Measurements from ENCODE around the gene OR6J1. TPM values are rescaled to one million over a fixed set of nuclear protein-coding genes. Genes with fewer than 3 reads are reported as not detected.

The OR6J1 gene
- total and polyA plus RNA-seq, 2 of the 8 experiments (the other 6 are each of a cell fraction or from before 2014, with no cell fraction given): not detected

DNA sequence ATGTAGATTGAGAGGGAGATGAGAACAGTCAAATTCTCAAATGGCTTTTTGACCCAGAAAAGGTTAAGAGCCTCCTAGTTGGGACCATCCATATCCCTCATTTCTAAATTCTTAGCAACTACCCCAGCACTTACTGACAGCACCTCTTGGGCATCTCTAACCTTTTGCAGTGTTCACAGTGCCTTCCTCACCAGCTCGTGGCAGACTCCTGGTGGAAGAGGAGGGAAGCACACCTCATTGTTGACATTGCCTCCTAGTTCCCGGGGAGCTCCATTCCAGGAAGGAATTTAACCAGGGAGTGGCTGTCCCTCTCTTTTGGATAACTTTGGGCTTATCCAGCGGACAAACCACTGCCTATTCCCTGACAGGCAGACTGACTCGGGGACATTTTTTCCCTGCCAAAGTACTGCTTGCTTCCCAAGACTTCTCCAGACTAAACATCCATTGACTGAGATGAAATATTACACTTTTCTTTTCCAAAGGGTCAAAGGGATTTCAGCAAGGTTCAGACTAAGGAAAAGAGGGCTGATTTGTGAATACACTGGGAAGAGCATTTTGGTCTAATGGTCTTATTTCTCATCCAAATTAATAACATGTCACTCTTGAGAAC is 9.0 kb upstream of the OR6J1 start:
- Histone ChIP-seq H3K4me3 (ENCODE audit: extremely low read depth in 1 of 4, insufficient read depth in 2 of 4, low read depth in 3 of 4, low read length in 4 of 4) (no peak overlapping the region), H3K4me2 (ENCODE audit: insufficient read depth in 1 of 2, low read depth in 2 of 2, low read length in 2 of 2) (no peak overlapping the region), H3K4me1 (replicated peaks in 1 of 4; ENCODE audit: control insufficient read depth in 3 of 4, insufficient read depth in 4 of 4, low read length in 3 of 4) (no peaks in the 10 kb centered on the region), H3K56ac (replicated peaks; ENCODE audit: insufficient read length, low read depth, low read length) (no peak overlapping the region), H2AFZ (ENCODE audit: low read length) (peak overlapping the region; percentile 52), H3K18ac (ENCODE audit: extremely low read depth, low read length) (no peak overlapping the region), H2BK12ac (ENCODE audit: low read depth, low read length) (no peak overlapping the region), H3K79me1 (ENCODE audit: low read depth, low read length) (no peaks in the 10 kb centered on the region), H3K14ac (ENCODE audit: insufficient read length) (no peak overlapping the region), H3K36me3 (ENCODE audit: control insufficient read depth in 2 of 4, insufficient read depth in 4 of 4, low read length in 3 of 4) (no peaks in the 10 kb centered on the region), H2AK5ac (ENCODE audit: low read depth, low read length) (no peak overlapping the region), H2BK15ac (ENCODE audit: low read length) (no peak overlapping the region), H3K23me2 (ENCODE audit: low read depth, low read length) (no peaks in the 10 kb centered on the region), H2BK20ac (ENCODE audit: low read length) (no peak overlapping the region), H2BK120ac (replicated peaks; ENCODE audit: low read depth, low read length) (no peak overlapping the region), H3K9me3 (ENCODE audit: insufficient read depth in 2 of 2, low read depth in 1 of 2, low read length in 1 of 2) (no peaks in the 10 kb centered on the region), H4K5ac (ENCODE audit: insufficient read length, low read depth, low read length) (no peak overlapping the region), H4K8ac (ENCODE audit: extremely low read depth, insufficient read depth, low read length) (no peak overlapping the region), H2BK5ac (ENCODE audit: low read depth, low read length) (no peak overlapping the region), H3K4ac (replicated peaks; ENCODE audit: insufficient read length, low read depth, low read length) (no peak overlapping the region), H4K20me1 (replicated peaks in 1 of 2; ENCODE audit: control insufficient read depth in 1 of 2, insufficient read depth in 2 of 2, low read length in 2 of 2) (no peaks in the 10 kb centered on the region), H3K23ac (ENCODE audit: insufficient read length) (no peak overlapping the region), H3K9ac (replicated peaks in 1 of 4; ENCODE audit: extremely low read depth in 1 of 4, low read depth in 3 of 4, low read length in 3 of 4) (no peak overlapping the region), H3K27ac (ENCODE audit: low read depth, low read length) (no peak overlapping the region), H4K91ac (replicated peaks; ENCODE audit: insufficient read length, low read length) (no peak overlapping the region), H3K79me2 (ENCODE audit: control insufficient read depth in 1 of 2, insufficient read depth in 2 of 2, low read length in 2 of 2) (no peaks in the 10 kb centered on the region), H3K27me3 (replicated peaks in 1 of 4; ENCODE audit: control insufficient read depth in 3 of 4, extremely low read depth in 1 of 4, insufficient read depth in 3 of 4, low read length in 3 of 4) (0 out of 7 replicates have a peak, but pooled peaks cover 0 to 2% (median 0%) of the 10 kb centered on the region in 4 experiments)
- CTCF ChIA-PET (ENCODE audit: partially characterized antibody): interaction anchor here (0.6 to 6.7 kb wide), 39 partner anchors 9 to 268 kb away, joined by 3 to 78 read pairs (median 4); partner anchors contain the start of genes ABHD4, DAD1, OR6J1 and SLC7A7
- DNase-seq (ENCODE audit: low read depth in 1 of 2, low spot score in 2 of 2): peak; percentile 62 to 84
- 24% methylated on average over 4 of the region's 4 CpGs; no CpG with 5 or more reads in 1 of the 2 experiments for WGBS, 2 experiments (ENCODE audit: extremely low coverage in 1 of 2, insufficient coverage in 1 of 2, insufficient read length in 1 of 2, insufficient replicate concordance in 2 of 2, low coverage in 1 of 2, low lambda C conversion rate in 2 of 2, missing lambda C conversion rate in 1 of 2)
- POLR2A ChIA-PET (ENCODE audit: partially characterized antibody): interaction anchor here (1.0 to 1.5 kb wide), 3 partner anchors 81 to 98 kb away, joined by 3 to 4 read pairs (median 3); no protein-coding TSS in a partner anchor
- peak; percentile 94 for FAIRE-seq
- TF ChIP-seq SP1 (IDR thresholded peaks at IDR 0.05; ENCODE audit: low read depth, low read length): 0 out of 2 replicates have a peak, but pooled peaks have one; percentile 47
- TF ChIP-seq TAF1 (IDR thresholded peaks at IDR 0.05; ENCODE audit: low read depth, low read length): no peak
- TF ChIP-seq CBX5 (IDR thresholded peaks at IDR 0.05; ENCODE audit: low read depth, low read length): no peak
- peak; percentile 30 to 65; a peak in 1 of 4 replicates for TF ChIP-seq SIN3A (conservative IDR thresholded peaks at IDR 0.05 in 1 of 2, IDR thresholded peaks at IDR 0.05 in 1 of 2; ENCODE audit: low read depth in 1 of 2, low read length in 2 of 2)
- TF ChIP-seq, protein P1, sequence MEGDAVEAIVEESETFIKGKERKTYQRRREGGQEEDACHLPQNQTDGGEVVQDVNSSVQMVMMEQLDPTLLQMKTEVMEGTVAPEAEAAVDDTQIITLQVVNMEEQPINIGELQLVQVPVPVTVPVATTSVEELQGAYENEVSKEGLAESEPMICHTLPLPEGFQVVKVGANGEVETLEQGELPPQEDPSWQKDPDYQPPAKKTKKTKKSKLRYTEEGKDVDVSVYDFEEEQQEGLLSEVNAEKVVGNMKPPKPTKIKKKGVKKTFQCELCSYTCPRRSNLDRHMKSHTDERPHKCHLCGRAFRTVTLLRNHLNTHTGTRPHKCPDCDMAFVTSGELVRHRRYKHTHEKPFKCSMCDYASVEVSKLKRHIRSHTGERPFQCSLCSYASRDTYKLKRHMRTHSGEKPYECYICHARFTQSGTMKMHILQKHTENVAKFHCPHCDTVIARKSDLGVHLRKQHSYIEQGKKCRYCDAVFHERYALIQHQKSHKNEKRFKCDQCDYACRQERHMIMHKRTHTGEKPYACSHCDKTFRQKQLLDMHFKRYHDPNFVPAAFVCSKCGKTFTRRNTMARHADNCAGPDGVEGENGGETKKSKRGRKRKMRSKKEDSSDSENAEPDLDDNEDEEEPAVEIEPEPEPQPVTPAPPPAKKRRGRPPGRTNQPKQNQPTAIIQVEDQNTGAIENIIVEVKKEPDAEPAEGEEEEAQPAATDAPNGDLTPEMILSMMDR (IDR thresholded peaks at IDR 0.05; ENCODE audit: control extremely low read depth in 1 of 3, insufficient read depth in 1 of 3, low read depth in 1 of 3, low read length in 3 of 3): peak; percentile 87 to 94 (median 89)
- no peak for TF ChIP-seq SRF (IDR thresholded peaks at IDR 0.05; ENCODE audit: low read depth, low read length)
- TF ChIP-seq BRCA1 (IDR thresholded peaks at IDR 0.05; ENCODE audit: low read depth, low read length): no peak
- TF ChIP-seq, protein P2, sequence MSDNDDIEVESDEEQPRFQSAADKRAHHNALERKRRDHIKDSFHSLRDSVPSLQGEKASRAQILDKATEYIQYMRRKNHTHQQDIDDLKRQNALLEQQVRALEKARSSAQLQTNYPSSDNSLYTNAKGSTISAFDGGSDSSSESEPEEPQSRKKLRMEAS (IDR thresholded peaks at IDR 0.05): 0 out of 2 replicates have a peak, but pooled peaks have one; percentile 58
- TF ChIP-seq TEAD4 (IDR thresholded peaks at IDR 0.05; ENCODE audit: low read depth, low read length): peak; percentile 71; the same call in 1 of the 2 replicates
- no peak for TF ChIP-seq SUZ12 (IDR thresholded peaks at IDR 0.05; ENCODE audit: low read length)
